MM.1S (cell line): ENCODE data around the gene MED15.

ENCODE experiments used
- DNase-seq: peaks from one replicate; pipeline ENCODE4 v3.0.0-alpha.2; 2015
- H2AFZ ChIP-seq: fragments of 300-600 bp; sonication (generic); 2 replicates; pipeline ENCODE4 v1.6.0; 2016; ENCODE audit warnings: antibody characterized with exemption, low read length
- H3F3A ChIP-seq: fragments of 300-600 bp; sonication (generic); 2 replicates; pipeline ENCODE4 v1.6.1; 2016; ENCODE audit warnings: mild to moderate bottlenecking, antibody characterized with exemption, low read length, moderate library complexity, mixed read lengths; ENCODE audit not compliant: insufficient read depth
- H3K27ac ChIP-seq: fragments of 300-600 bp; sonication (generic); 2 replicates; pipeline ENCODE4 v1.5.1; 2016; ENCODE audit warnings: mild to moderate bottlenecking, low read length
- H3K27me3 ChIP-seq: fragments of 300-600 bp; sonication (generic); replicated peaks from 2 replicates; pipeline ENCODE4 v1.6.0; 2016; ENCODE audit warnings: low read length; ENCODE audit not compliant: insufficient read depth
- H3K36me3 ChIP-seq: fragments of 300-600 bp; sonication (generic); replicated peaks from 2 replicates; pipeline ENCODE4 v1.6.1; 2016; ENCODE audit warnings: mild to moderate bottlenecking, low read length, mixed read lengths; ENCODE audit not compliant: insufficient read depth
- H3K4me1 ChIP-seq: fragments of 300-600 bp; sonication (generic); 2 replicates; pipeline ENCODE4 v1.6.1; 2016; ENCODE audit warnings: low read length, mixed read lengths
- H3K4me2 ChIP-seq: fragments of 300-600 bp; sonication (generic); 2 replicates; pipeline ENCODE4 v1.6.0; 2016; ENCODE audit warnings: low read depth, low read length
- H3K4me3 ChIP-seq: fragments of 300-600 bp; sonication (generic); 2 replicates; pipeline ENCODE4 v1.5.1; 2016; ENCODE audit warnings: low read length, mixed read lengths
- H3K79me2 ChIP-seq: fragments of 300-600 bp; sonication (generic); 2 replicates; pipeline ENCODE4 v1.6.1; 2016; ENCODE audit warnings: mixed run types, low read length, mixed read lengths
- H3K9ac ChIP-seq: fragments of 300-600 bp; sonication (generic); 2 replicates; pipeline ENCODE4 v1.6.1; 2016; ENCODE audit warnings: low read length, mixed read lengths
- H3K9me2 ChIP-seq: fragments of 300-600 bp; sonication (generic); replicated peaks from 2 replicates; pipeline ENCODE4 v1.6.1; 2016; ENCODE audit warnings: mild to moderate bottlenecking, low read length, mixed read lengths; ENCODE audit not compliant: insufficient read depth
- H3K9me3 ChIP-seq: fragments of 300-600 bp; sonication (generic); replicated peaks from 2 replicates; pipeline ENCODE4 v1.6.1; 2016; ENCODE audit warnings: mild to moderate bottlenecking, low read length, mixed read lengths; ENCODE audit not compliant: insufficient read depth
- H4K20me1 ChIP-seq: fragments of 300-600 bp; sonication (generic); 2 replicates; pipeline ENCODE4 v1.6.1; 2016; ENCODE audit warnings: mild to moderate bottlenecking, low read length, moderate library complexity, mixed read lengths; ENCODE audit not compliant: insufficient read depth
- EZH2 ChIP-seq: fragments of 300-600 bp; sonication (generic); optimal IDR thresholded peaks from 2 replicates; pipeline ENCODE3; 2017; ENCODE audit warnings: low read depth, mild to moderate bottlenecking, antibody characterized with exemption, low read length, mixed read lengths
- EZH2phosphoT487 ChIP-seq: fragments of 300-600 bp; sonication (generic); IDR thresholded peaks from 2 replicates; pipeline ENCODE4 v1.6.1; 2018; ENCODE audit warnings: antibody characterized with exemption, low read length
- TF ChIP-seq, protein P1 (sequence below): fragments of 300-600 bp; sonication (generic); IDR thresholded peaks from 2 replicates; pipeline ENCODE4 v1.5.1; 2016; ENCODE audit warnings: antibody characterized with exemption, low read length, mixed read lengths

Gene MED15

DNA sequence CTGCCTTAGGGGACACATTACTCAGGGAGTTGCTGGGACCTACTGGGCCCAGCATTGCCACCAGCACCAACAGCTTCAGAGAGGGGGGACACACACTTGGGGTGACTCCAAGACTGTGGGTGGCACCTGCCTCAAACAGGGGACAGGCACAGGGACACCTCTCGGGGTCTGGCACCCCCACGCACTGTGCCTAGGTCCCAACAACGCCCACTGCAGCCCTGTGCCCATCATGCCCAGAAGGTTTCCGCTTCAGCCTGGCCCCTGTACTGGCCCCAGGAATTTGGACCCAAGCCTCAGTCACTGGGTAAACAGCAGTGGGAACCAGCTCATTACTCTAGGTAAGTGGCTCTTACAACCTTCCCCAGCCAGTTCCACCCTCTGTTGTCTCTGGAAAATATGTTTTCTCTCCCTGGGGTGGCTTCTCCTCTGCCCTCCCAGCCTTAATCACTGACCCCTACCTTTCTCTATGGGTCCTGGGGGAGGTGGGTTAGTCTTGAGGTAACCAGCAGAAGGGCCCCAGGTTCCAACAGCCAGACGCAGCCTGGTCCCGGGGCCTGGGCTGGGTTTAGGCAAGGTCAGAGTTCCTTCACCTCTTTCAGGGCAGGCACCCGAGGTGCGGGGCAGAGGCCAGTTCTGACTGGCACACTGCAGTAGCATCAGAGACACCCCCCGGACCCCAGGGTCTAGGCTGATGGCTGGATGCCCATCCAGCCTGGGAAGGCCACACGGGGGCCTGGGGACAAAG is 123.6 kb downstream of the MED15 start:
- Histone ChIP-seq H4K20me1 (no peaks in the 10 kb centered on the region), H3K9me2 (no peaks in the 10 kb centered on the region), H3K4me2 (no peak overlapping the region), H3K36me3 (no peaks in the 10 kb centered on the region), H3K9me3 (no peaks in the 10 kb centered on the region), H3F3A (no peaks in the 10 kb centered on the region), H3K4me3 (no peak overlapping the region), H3K27me3 (no peaks in the 10 kb centered on the region), H3K79me2 (no peaks in the 10 kb centered on the region), H3K27ac (no peak overlapping the region), H3K9ac (no peak overlapping the region), H3K4me1 (no peaks in the 10 kb centered on the region), H2AFZ (no peak overlapping the region)
- no peak for DNase-seq
- TF ChIP-seq, protein P1, sequence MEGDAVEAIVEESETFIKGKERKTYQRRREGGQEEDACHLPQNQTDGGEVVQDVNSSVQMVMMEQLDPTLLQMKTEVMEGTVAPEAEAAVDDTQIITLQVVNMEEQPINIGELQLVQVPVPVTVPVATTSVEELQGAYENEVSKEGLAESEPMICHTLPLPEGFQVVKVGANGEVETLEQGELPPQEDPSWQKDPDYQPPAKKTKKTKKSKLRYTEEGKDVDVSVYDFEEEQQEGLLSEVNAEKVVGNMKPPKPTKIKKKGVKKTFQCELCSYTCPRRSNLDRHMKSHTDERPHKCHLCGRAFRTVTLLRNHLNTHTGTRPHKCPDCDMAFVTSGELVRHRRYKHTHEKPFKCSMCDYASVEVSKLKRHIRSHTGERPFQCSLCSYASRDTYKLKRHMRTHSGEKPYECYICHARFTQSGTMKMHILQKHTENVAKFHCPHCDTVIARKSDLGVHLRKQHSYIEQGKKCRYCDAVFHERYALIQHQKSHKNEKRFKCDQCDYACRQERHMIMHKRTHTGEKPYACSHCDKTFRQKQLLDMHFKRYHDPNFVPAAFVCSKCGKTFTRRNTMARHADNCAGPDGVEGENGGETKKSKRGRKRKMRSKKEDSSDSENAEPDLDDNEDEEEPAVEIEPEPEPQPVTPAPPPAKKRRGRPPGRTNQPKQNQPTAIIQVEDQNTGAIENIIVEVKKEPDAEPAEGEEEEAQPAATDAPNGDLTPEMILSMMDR, result no peak
- TF ChIP-seq EZH2phosphoT487 (no peak), EZH2 (no peak)

- no peaks in the 10 kb centered on the region for H3K36me3 ChIP-seq
- no peaks in the 10 kb centered on the region for H3K9me3 ChIP-seq
- H3K9ac ChIP-seq, result no peak overlapping the region
- no peak overlapping the region for H3K4me2 ChIP-seq
- no peak for DNase-seq
- H3F3A ChIP-seq, result no peaks in the 10 kb centered on the region
- H4K20me1 ChIP-seq, result no peaks in the 10 kb centered on the region
- no peaks in the 10 kb centered on the region for H3K27me3 ChIP-seq
- H2AFZ ChIP-seq, result no peak overlapping the region
- no peaks in the 10 kb centered on the region for H3K4me1 ChIP-seq
- no peak overlapping the region for H3K4me3 ChIP-seq
- no peaks in the 10 kb centered on the region for H3K79me2 ChIP-seq
- H3K9me2 ChIP-seq, result no peaks in the 10 kb centered on the region
- no peak overlapping the region for H3K27ac ChIP-seq
- TF ChIP-seq, protein P1, result no peak
- TF ChIP-seq EZH2 (no peak), EZH2phosphoT487 (no peak)
These were observed 124.7 kb downstream of the MED15 start for GRCh38 chr22:20632082-20632481.

- Histone ChIP-seq H2AFZ (no peak overlapping the region), H3K27me3 (no peaks in the 10 kb centered on the region), H3K4me2 (no peak overlapping the region)
These were observed 125.1 kb downstream of the MED15 start for GRCh38 chr22:20632518-20632917.

More at GRCh38 chr22:20632518-20632917, 125.1 kb downstream of the MED15 start:
- Histone ChIP-seq H3K79me2 (no peaks in the 10 kb centered on the region), H3F3A (no peaks in the 10 kb centered on the region), H3K9ac (no peak overlapping the region), H3K9me3 (no peaks in the 10 kb centered on the region), H3K27ac (no peak overlapping the region), H4K20me1 (no peaks in the 10 kb centered on the region), H3K4me3 (no peak overlapping the region), H3K9me2 (no peaks in the 10 kb centered on the region), H3K4me1 (no peaks in the 10 kb centered on the region), H3K36me3 (no peaks in the 10 kb centered on the region)
- no peak for TF ChIP-seq EZH2phosphoT487
- TF ChIP-seq, protein P1, result no peak
- no peak for DNase-seq
